Thymus (tissue), 11 donors: Measurements from ENCODE around the gene PPP4R1. TPM values are rescaled to one million over a fixed set of nuclear protein-coding genes. Genes with fewer than 3 reads are reported as not detected.

ENCODE experiments used
- DNase-seq, 9 donors: peaks; one replicate each; pipeline ENCODE4 v3.0.0-alpha.2; 2013; ENCODE audit warnings: low spot score in 9 of 9, low read depth in 6 of 9, missing footprints in 1 of 9
- H3K27ac ChIP-seq, 2 donors: one replicate each; pipeline ENCODE4 v1.5.1; 2013; ENCODE audit warnings: control low read depth in 1 of 2, low read depth in 1 of 2, low read length in 1 of 2, mild to moderate bottlenecking in 1 of 2, moderate library complexity in 1 of 2
- H3K27me3 ChIP-seq, 2 donors: one replicate each; pipeline ENCODE4 v1.5.1; 2013; ENCODE audit warnings: low read length in 1 of 2; ENCODE audit not compliant: control insufficient read depth in 2 of 2, insufficient read depth in 1 of 2
- H3K36me3 ChIP-seq, 2 donors: one replicate each; pipeline ENCODE4 v1.5.1; 2013; ENCODE audit warnings: low read length in 1 of 2, mild to moderate bottlenecking in 1 of 2, moderate library complexity in 1 of 2; ENCODE audit not compliant: control insufficient read depth in 2 of 2, insufficient read depth in 2 of 2
- H3K4me1 ChIP-seq, 2 donors: one replicate each; pipeline ENCODE4 v1.5.1; 2013; ENCODE audit warnings: low read length in 2 of 2; ENCODE audit not compliant: control insufficient read depth in 2 of 2, insufficient read depth in 2 of 2
- H3K4me3 ChIP-seq, 2 donors: one replicate each; pipeline ENCODE4 v1.5.1; 2013; ENCODE audit warnings: low read length in 2 of 2, control low read depth in 1 of 2, mild to moderate bottlenecking in 1 of 2
- H3K9me3 ChIP-seq, 2 donors: one replicate each; pipeline ENCODE4 v1.5.1; 2013; ENCODE audit warnings: low read length in 1 of 2, mild to moderate bottlenecking in 1 of 2; ENCODE audit not compliant: control insufficient read depth in 2 of 2, insufficient read depth in 1 of 2
- whole genome bisulfite sequencing: extraction: QIAGEN DNeasy Blood & Tissue Kit; methylation state at CpG from one replicate; pipeline ENCODE4 v1.1.7; 2013; 5-methylcytosine and 5-hydroxymethylcytosine counted together
- polyA plus RNA-seq: library from polyadenylated mRNA; stranded (reverse); fragments of 200-250 nt; gene quantifications from one replicate; pipeline ENCODE4 v1.2.3, GENCODE V29; 2013
- total RNA-seq: library from RNA; stranded (reverse); fragments of 120-200 nt; gene quantifications from one replicate; pipeline ENCODE4 v1.2.4, GENCODE V29; 2013
- donor health status: healthy.

PPP4R1 gene
- total and polyA plus RNA-seq, 2 donors, result 26.8 to 44.5 TPM

GRCh38 chr18:9631814-9632496, 17.6 kb upstream of the PPP4R1 start:
- Histone ChIP-seq H3K27ac (no peak overlapping the region), H3K27me3 (no peaks in the 10 kb centered on the region), H3K9me3 (no peaks in the 10 kb centered on the region), H3K36me3 (no peaks in the 10 kb centered on the region), H3K4me3 (no peak overlapping the region), H3K4me1 (no peaks in the 10 kb centered on the region)
- WGBS, result 97% methylated on average over 5 of the region's 5 CpGs
- DNase-seq, result no peak

- H3K4me3 ChIP-seq, result no peak overlapping the region
- no peaks in the 10 kb centered on the region for H3K27me3 ChIP-seq
- H3K36me3 ChIP-seq, result no peaks in the 10 kb centered on the region
- H3K27ac ChIP-seq, result no peak overlapping the region
- no peak for DNase-seq
- no peaks in the 10 kb centered on the region for H3K4me1 ChIP-seq
- no peaks in the 10 kb centered on the region for H3K9me3 ChIP-seq
- WGBS, result 92% methylated on average over 8 of the region's 8 CpGs
These were observed 16.1 kb upstream of the PPP4R1 start for GRCh38 chr18:9630444-9630843.

GRCh38 chr18:9629709-9630108, 15.3 kb upstream of the PPP4R1 start:
- Histone ChIP-seq H3K27me3 (no peaks in the 10 kb centered on the region), H3K4me1 (no peaks in the 10 kb centered on the region), H3K36me3 (no peaks in the 10 kb centered on the region), H3K27ac (no peak overlapping the region), H3K4me3 (no peak overlapping the region), H3K9me3 (no peaks in the 10 kb centered on the region)
- no peak for DNase-seq
- WGBS, result 97% methylated on average over 4 of the region's 4 CpGs

GRCh38 chr18:9628984-9629383, 14.6 kb upstream of the PPP4R1 start:
- no peaks in the 10 kb centered on the region for H3K36me3 ChIP-seq
- H3K4me3 ChIP-seq, result no peak overlapping the region
- no peaks in the 10 kb centered on the region for H3K9me3 ChIP-seq
- H3K27ac ChIP-seq, result no peak overlapping the region
- no peak for DNase-seq
- 96% methylated on average over 5 of the region's 5 CpGs for WGBS
- no peaks in the 10 kb centered on the region for H3K27me3 ChIP-seq
- H3K4me1 ChIP-seq, result no peaks in the 10 kb centered on the region

GRCh38 chr18:9627642-9628041, 13.3 kb upstream of the PPP4R1 start:
- no peak overlapping the region for H3K4me3 ChIP-seq
- no peaks in the 10 kb centered on the region for H3K36me3 ChIP-seq
- H3K4me1 ChIP-seq, result no peaks in the 10 kb centered on the region
- no peaks in the 10 kb centered on the region for H3K27me3 ChIP-seq
- H3K27ac ChIP-seq, result no peak overlapping the region
- WGBS, result 97% methylated on average over 3 of the region's 3 CpGs
- DNase-seq, result no peak
- H3K9me3 ChIP-seq, result no peaks in the 10 kb centered on the region

GRCh38 chr18:9619990-9620389, 5.6 kb upstream of the PPP4R1 start:
- WGBS, result 60% methylated on average over 8 of the region's 8 CpGs
- H3K9me3 ChIP-seq, result no peaks in the 10 kb centered on the region
- peaks cover 0 to 6% of the 10 kb centered on the region in 2 donors for H3K4me1 ChIP-seq
- no peak overlapping the region for H3K27ac ChIP-seq
- H3K27me3 ChIP-seq, result no peaks in the 10 kb centered on the region
- H3K4me3 ChIP-seq, result no peak overlapping the region
- H3K36me3 ChIP-seq, result no peaks in the 10 kb centered on the region
- no peak for DNase-seq

GRCh38 chr18:9619545-9619944, 5.2 kb upstream of the PPP4R1 start:
- Histone ChIP-seq H3K36me3 (no peaks in the 10 kb centered on the region), H3K9me3 (no peaks in the 10 kb centered on the region), H3K4me3 (no peak overlapping the region), H3K27ac (no peak overlapping the region), H3K4me1 (peaks cover 0 to 6% of the 10 kb centered on the region in 2 donors), H3K27me3 (no peaks in the 10 kb centered on the region)
- WGBS, result 64% methylated on average over 1 of the region's 1 CpG
- peak in 1 of 9 donors; percentile 17 for DNase-seq

GRCh38 chr18:9619056-9619455, 4.7 kb upstream of the PPP4R1 start:
- H3K9me3 ChIP-seq, result no peaks in the 10 kb centered on the region
- no peak for DNase-seq
- H3K4me1 ChIP-seq, result peaks cover 0 to 6% of the 10 kb centered on the region in 2 donors
- no peaks in the 10 kb centered on the region for H3K36me3 ChIP-seq
- 98% methylated on average over 3 of the region's 3 CpGs for WGBS
- H3K27ac ChIP-seq, result no peak overlapping the region
- no peaks in the 10 kb centered on the region for H3K27me3 ChIP-seq
- H3K4me3 ChIP-seq, result no peak overlapping the region

GRCh38 chr18:9617006-9617542, 2.7 kb upstream of the PPP4R1 start:
- Histone ChIP-seq H3K4me3 (no peak overlapping the region), H3K27ac (no peak overlapping the region), H3K36me3 (no peaks in the 10 kb centered on the region), H3K9me3 (no peaks in the 10 kb centered on the region), H3K4me1 (peaks cover 0 to 13% of the 10 kb centered on the region in 2 donors), H3K27me3 (no peaks in the 10 kb centered on the region)
- no peak for DNase-seq
- 65% methylated on average over 5 of the region's 5 CpGs for whole genome bisulfite sequencing
